NCI-H748 (cell line): ENCODE measurements around the gene CTNNA3.

Source experiments
- DNase-seq: peaks from one replicate; lab custom pipeline; 2025; ENCODE audit not compliant: unreplicated experiment; lab: John Stamatoyannopoulos, UW

The CTNNA3 gene

DNA sequence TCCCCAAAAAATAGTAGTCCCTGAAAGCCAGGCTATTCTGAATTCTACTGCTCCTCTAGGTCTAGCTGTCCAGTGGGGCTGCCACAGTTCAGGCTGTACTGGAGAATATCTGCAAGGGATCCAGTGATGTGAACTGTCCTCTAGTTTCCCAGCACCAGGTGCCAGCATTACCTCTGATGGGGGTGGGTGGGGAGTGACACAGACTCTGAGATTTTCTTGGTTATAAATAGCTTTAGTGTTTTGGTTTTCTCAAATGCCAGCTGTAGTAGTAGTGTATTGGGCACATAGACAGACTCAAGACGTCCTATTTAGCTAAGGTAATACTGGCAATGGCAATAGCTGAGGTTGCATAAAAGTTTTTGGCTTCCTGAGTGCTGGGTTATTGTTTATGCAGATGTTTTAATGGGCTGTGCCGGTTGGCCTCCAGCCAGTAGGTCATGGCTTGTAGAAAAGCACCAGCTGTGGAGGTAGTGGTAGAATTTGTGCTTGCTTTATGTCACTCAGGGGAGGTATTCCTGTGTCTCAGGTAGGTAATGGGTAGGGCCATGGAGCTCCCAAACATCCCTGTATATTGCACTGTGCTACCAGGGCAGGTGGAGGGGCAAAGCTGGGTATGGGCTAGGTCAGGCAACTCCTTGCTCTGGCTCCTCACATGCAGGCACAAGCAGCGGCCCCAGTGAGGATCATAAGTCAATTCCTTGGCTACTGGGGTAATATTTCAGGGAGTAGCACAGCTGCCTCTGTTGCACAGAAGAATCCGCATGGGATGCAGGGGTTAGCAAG is 1108.9 kb downstream of the CTNNA3 start:
- no peak for DNase-seq

DNA sequence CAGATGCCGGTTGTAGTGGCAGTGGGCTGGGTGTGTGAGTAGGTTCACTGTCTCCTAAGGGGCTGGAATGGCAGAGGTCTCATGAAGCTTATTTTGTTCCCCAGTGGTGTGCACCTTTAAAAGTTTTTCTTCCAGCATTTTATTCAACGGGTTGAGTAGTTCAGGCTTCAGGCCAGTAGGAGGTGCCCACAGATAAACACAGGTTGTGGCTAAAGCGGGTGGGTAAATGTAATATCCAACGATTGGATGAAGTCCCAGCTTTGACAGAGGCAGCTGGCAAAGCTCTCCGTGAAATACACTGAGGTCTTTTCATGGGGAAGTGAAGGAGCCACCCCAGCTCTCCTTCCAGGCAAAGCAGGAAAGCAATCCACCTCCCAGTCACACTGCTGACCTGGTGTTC is 1109.9 kb downstream of the CTNNA3 start:
- DNase-seq: no peak

DNA sequence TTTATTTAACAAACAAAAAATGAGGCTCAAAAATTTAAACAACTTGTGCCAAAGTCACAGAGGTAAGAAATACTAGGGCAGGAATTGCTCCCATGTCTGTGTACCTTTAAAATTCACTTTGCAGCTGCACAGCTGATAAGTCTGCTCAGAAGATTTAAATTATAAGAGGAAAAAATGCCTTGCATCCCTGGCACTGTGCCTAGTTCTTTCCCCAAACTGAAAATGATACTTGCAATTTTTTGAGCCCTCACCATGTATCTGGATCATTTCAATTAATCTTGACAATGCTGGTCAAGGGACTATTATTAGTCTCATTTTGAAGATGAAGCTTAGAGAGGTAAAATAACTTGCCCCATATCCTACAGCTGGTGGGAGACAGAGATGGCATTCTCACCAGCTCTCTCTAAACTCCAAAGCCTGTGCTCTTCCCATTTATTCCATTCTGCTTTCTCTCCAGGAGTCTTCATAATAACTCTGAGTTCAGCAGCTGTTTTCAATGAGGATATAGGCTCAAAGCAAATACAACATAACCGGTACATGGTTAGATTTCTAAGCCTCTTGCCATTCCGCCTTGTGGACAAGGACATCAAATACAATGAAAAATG is 1120.6 kb downstream of the CTNNA3 start:
- DNase-seq: no peak

DNA sequence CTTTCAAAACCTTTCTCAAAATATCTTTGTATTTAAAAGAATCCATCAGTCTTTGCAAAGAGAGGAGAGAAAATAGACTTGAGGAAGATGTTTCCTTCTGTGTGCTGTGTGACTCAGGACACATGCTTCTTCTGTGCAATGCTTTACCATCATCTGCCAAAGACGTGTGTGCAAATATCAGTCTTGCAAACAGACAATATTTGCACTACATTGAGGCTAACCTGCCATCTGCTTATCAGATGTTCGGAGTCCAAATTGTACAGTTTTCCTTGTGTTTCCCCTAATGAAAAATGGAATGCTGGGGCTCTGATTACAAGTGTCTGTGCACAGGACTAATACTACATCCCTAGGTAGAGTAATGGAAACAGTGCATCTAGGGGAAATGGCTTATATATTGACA is 1123.3 kb downstream of the CTNNA3 start:
- DNase-seq: no peak

DNA sequence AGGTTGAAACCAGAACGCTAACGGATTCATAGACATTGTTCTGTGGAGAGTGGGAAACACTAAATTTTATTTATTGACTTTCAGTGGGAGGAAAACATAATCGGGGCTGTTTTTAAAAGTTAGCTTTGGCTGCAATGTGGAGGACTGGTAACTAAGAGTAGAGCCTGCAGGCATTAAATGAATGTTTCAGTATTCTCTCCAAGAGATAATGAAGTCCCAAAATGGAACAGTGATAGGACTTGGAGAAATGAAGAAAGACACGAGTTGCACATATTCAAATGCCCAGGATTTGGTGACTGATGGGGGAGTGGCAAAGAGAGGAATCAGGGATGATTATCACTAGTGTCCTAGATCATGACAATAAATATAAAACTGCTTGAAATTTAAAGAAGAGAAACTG is 1130.0 kb downstream of the CTNNA3 start:
- no peak for DNase-seq

DNA sequence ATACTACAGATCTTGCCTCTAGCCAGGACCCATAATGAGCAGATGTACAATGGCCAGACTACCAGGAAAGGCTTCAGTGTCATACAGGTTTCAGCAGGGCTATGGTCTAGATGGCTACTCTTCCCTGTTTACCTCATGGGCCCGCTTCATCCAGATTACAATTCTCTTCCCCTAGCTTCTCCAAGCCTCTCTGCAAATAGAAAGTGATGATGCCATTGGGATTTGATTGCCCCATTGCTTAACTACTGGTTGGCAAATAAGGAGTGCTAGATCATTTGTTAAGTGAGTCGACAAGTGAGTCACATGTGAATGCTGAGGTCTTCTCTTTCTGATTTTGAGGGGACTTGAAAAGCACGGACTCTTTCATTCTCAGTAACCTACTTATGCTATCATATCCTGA is 1131.7 kb downstream of the CTNNA3 start:
- DNase-seq: no peak

DNA sequence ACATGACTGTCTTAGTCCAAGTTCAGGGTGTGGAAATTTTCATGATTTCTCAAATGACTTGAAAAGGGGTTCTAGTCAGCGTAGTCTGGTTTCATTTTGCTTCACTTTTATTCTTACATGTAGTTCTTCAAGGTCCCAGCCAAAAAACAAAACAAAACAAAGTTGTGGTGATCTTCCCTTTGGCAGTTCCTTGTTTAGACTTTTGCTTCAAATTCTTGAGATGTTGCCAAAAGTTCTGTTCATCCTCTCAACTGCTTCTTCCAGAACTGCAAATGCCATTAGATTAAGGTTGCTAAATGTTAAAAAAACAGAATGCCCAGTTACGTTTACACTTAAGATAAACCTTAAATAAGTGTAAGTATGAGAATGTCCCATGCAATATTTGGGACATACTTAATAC is 1140.9 kb downstream of the CTNNA3 start:
- no peak for DNase-seq

DNA sequence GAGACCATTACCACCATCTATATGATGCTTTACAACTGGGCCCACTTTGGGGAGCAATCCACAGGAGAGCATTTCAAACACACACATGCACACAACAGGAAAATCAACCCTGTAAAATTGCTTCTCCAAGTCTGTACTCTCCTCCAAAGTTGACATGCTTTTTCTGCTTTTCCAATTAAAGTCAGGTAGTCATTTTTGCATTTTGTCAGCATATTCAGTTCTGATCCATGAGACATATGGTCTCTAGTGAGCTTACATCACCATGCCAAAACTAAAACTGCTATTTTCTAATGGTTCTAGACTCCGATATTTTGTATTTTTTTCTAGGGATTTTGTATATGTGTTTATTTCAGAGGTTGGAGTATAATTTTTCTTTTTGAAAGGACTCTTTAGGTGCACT is 1143.7 kb downstream of the CTNNA3 start:
- DNase-seq: no peak

DNA sequence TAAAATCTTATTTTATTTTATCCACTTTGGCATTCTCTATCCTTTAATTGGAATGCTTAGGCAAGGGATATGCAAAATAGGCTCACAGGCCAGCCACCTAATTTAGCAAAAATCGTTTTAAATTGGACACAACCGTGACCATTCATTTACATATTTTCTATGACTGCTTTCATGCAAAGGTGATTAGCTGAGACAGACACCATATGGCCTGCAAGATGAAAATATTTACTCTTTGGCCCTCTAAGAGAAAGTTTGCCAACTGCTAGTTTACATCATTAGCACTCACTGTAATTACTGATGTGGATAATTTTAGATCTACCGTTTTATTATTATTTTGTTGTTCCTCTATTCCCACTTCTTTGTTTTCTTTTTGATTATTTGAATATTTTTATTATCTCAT is 1145.6 kb downstream of the CTNNA3 start:
- DNase-seq: no peak

DNA sequence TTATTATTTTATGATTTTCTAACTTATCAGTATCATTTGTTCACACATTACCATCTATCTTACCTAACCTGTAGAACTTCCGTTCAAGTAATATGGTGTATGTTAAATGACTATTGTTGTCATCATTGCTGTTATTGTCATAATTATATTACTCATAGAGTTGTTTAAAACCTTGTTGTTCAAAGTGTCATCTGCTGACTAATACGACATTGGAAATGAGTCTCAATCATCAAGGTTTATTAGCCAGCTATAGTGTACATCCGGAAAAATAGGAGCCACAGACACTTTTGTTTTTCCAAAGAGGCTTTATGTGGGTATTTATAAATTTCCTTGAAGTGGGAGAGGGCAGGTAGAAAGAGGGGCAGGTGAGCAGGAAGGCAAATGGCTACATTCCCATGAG is 1157.1 kb downstream of the CTNNA3 start:
- DNase-seq: no peak

DNA sequence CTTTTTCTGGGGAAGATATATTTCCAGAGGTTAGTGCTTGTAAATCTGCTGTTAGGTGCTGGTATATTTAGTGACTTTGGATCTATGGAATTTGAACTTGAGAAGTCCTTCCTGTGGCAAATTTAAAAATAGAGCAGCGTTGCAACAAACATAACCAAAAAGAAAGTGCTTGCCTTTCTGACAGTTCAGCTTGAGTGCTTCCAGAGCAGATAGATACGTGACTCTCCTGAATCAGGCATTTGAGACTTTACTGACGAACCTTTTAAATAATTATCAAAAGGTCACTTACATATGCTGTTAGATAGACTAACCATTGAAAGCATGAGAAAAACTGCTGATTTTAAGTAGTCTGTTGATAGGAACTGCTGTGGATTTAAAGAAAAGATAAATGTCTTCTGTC is 1157.6 kb downstream of the CTNNA3 start:
- DNase-seq: no peak

DNA sequence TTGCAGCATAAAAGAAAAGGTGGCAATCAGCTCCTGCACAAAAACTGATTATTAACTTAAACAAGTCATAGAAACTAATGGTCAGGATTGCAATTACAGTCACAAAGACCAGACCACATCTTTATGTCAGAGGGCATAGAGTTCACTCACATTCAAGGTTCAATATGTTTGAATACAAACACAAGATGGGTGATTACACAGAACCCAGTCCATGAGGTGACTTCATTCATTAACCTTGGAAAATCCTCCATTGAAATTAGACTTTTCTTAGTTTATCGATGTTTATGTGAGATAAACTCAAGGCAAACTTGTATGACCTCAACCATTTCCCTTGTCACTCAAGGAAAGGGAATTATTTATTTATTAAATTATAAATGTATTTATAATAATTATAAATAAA is 1158.8 kb downstream of the CTNNA3 start:
- DNase-seq: no peak

DNA sequence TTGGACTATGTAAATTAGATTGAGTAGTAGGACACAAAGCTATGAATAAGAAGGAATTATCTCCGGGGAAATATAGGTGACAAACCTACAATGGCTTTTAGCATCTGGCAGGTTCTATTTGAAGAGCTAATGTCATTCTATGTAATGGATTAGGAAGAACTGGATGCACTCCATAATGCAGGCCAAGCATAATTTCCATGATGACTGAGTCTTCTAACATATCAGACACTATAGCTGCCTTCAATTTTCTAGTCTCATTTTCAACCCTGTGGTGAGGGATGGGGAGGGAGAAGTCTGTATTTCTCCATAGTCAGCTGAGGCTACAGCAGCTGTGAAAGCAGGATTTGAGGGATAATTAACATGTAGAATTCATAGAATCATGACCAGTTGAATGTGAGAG is 1160.6 kb downstream of the CTNNA3 start:
- DNase-seq: no peak

DNA sequence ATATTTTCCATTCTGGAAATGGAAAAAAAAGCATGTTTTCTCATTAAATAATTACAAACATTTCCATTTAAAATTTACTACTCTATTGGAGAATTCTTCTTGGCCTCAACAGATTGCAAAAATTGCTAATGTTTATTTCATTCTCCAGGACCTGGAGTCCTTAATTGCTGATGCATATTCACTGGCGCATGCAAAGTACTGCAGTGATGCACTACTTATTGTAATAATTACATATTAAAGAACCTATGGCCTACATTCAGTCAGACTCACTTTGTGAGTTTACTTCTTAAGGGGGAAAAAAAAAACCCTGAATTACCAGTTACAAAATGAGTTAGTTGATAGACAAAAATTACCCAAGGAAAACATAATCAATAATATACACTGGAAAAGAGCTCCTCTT is 1161.1 kb downstream of the CTNNA3 start:
- DNase-seq: no peak

DNA sequence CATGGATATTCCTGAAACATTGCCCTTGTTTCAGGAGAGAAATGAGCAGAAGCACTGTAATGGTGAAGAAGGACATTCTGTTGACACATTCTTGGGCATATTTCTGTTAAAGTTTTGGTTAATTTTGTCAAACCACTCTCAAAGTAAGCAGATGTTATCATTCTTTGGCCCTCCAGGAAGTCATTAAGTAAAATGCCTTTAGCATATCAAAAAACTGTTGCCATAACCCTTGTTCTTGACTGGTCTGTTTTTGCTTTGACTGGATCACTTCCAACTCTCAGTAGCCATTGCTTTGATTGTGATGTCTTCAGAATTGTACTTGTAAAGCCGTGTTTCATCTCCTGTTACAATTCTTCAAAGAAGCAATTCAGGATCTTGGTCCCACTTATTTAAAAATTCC is 1174.5 kb downstream of the CTNNA3 start:
- DNase-seq: no peak

DNA sequence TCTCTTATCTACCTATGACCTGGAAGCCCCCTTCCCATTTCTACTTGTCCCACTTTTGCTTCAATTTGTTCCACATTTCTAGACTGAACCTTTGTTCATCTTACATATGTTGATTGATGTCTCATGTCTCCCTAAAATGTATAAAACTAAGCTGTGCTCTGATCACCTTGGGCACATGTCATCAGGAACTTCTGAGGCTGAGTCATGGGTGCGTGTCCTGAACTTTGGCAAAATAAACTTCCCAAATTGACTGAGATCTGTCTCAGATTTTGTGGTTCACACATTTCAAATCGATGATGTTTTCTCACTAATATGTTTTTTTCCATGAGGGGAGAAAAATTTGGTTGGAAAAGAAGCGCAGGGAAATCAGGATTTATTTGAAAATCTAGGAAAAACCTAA is 1176.4 kb downstream of the CTNNA3 start:
- DNase-seq: no peak

DNA sequence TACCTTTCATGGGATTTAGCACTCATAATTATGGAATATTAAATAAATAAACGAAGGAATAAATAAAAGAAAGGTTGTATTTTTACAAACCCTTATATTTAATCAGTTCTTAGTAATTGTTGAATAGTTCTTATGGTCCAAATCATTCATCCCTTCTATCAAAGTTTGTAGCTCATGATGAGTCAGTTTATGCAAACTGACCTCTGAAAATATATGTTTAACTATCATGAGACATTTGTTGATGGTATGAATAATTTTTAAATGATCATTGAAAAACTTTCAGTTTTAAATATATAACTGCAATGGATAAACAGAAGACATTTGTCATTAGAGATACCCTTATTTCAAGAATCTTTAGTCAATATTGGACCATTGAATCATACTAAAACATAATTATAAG is 1181.3 kb downstream of the CTNNA3 start:
- no peak for DNase-seq

DNA sequence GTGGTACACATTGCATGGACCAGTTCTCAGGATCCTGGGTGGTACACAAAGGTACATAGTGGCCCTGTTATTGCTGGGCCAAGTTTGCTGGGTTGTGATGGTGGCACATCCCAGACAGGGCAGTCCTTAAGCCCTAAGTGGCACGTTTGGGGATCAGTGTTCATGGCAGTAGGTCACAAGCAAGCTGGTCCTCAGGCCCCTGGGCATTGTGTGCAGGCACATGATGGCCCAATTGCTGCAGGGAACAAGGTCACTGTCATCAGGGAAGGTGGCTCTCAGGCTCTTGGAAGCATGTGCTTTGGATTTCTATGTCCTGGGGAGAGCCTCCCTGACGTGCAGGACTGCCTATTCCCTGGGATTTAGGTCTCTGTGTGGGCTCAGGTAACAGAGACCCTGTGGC is 1182.5 kb downstream of the CTNNA3 start:
- no peak for DNase-seq

DNA sequence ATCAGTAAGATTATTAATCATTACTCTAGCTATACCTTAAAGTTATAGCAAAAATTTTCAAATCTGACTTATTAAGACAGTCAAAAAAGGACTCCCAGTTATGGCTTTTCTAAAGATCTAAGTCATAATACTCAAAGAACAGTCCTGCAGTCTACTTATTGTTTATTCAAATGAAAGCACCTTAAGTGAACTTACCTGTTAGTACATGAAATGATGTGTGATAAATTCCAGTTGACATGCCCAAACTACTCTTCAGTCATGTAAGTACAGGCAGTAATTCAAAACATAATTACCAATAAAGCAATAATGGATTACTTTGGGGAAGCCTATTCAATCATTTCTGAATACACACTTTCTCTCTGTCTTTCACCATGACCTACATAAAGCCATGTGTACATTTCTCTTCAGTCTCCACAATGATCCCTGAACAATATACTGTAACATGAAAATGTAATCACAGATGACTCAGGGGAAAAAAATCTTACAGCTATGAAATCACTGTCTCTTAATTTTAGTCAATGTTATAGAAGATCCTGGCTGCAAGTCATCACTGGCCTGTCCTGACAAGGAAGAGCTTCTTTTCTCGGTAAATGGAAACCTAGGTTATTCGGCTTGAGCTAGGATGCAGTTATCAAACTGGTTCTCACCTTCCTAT is 1190.9 kb downstream of the CTNNA3 start:
- DNase-seq: no peak

DNA sequence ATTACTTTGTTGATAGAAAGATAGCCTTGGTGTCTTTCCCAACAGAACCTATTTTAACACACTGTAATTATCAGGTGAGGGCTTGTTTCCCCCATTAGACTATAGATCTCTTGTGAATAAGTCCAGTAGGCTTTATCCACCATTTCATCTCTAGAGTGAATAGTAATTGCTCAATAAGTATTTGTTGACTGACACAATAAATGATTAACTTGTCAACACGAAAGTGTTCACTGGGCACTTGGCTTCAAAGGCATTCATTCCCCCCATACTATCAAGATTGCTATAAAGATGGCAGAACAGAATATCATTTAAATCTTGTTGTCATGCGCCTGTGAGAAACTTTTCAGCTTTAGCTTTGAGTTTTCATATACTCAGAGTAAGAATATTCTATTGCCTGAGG is 1194.6 kb downstream of the CTNNA3 start:
- no peak for DNase-seq

DNA sequence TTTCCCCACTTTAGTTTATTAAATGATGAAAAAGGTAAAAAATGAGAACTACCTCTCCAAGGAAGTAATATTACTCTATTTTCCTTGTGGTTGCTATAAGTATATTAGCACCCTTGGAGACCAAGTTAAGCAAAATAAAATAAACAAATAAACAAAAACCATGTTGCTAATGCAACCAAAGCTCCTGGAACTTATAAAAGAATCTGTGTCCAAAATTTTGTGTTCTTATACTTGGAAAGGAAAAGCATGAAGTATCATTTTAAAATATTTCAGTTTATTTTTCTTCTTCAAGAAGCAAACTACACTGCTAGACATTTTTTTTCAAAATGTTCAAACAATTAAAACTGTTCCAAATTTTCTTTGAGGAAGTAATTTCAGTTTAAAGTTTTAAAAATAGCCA is 1212.0 kb downstream of the CTNNA3 start:
- DNase-seq: no peak

DNA sequence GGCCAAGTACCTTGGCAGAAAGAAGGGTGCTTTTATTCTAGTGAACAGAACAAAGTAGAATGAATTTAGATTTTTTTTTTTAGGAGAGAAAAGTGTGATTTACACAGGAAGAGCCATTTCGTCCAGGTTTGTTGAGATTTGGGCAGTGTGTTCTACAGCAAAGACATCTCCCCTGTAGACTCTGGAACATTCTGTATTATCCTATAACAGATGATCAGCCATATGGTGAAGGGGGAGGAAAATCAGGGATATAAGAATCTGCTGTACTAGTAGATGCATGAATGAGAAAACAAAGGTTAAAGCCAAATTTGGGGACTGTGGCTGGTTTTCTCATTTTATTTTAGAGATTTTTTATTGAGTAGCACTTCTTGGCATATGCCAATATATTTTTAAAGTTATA is 1223.8 kb downstream of the CTNNA3 start:
- DNase-seq: no peak

DNA sequence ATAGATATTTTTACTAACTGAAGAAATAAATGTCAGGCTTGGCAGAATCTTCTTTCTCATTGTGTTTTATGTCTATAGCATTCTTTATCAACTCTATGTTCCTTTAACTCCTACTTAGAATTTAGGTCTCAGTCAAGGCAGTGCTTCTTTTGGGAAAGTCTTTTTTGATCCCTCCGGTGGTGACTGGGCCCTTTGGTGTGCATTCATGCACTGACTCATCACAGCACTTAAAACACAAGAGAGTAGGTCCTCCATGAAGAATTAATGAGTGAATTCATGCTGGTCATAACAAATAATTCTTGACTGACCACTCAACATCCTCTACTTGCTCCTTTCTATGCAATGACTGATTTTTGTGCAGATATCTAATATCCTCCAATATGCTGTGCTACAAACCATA is 1229.0 kb downstream of the CTNNA3 start:
- no peak for DNase-seq
